Stimulated activated CD8-positive, alpha-beta memory T cell treated with anti-CD3 and anti-CD28 coated beads, Interleukin-4, amount 100 ng/mL, for 1 hour (primary cell): ENCODE measurements around the gene DCLRE1B.

ENCODE experiments used
- DNase-seq, 2 donors: peaks; one replicate each; pipeline ENCODE4 v3.0.0-alpha.2; 2020; ENCODE audit warnings: low read depth in 2 of 2, low spot score in 1 of 2

DCLRE1B gene

GRCh38 chr1:113886417-113887401 lies 18.4 kb upstream of the DCLRE1B start:
- no peak for DNase-seq

GRCh38 chr1:113887402-113888175 lies 17.5 kb upstream of the DCLRE1B start, which contains the start of gene BCL2L15:
TSS of gene BCL2L15 (minus strand) at chr1:113887581. CDS start at chr1:113887375, 206 bp downstream.
- no peak for DNase-seq

DNA sequence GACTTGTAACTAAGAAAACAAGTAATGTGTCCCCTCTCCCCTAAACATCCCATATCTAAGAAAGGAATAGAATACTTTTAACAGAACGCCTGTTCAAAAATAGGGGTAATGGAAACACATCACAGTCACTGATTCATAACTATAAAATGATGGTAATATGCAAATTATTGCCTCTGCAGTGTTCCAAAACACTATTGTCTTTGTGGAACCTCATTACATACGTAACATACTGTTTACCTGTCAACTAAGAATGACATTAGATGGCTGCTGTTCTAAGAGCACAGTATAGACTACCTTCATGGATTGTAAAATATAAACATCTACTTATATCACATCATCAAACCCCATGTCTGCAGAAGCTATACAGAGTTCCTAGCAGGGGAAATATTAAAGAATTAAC lies 14.3 kb upstream of the DCLRE1B start:
- DNase-seq, result no peak

DNA sequence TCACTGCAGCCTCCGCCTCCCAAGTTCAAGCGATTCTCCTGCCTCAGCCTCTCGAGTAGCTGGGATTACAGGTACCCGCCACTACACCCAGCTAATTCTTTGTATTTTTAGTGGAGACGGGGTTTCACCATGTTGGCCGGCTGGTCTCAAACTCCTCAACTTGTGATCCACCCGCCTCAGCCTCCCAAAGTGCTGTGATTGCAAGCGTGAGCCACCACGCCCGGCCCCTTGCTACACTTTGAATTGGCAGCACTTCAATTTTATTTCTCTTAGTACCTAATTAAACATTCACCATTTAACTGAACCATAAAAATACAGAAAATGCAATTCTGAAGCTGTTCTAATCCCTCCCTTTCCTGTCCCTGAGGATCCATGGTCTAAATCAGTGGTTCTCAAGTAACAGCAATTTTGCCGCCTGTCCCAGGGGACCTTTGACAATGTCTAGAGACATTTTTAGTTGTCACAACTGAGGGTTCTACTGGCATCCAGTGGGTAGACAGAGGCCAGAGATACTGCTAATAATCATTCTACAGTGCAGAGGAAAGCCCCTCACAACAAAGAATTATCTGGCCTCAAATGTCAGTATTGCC lies 13.4 kb upstream of the DCLRE1B start:
- no peak for DNase-seq

DNA sequence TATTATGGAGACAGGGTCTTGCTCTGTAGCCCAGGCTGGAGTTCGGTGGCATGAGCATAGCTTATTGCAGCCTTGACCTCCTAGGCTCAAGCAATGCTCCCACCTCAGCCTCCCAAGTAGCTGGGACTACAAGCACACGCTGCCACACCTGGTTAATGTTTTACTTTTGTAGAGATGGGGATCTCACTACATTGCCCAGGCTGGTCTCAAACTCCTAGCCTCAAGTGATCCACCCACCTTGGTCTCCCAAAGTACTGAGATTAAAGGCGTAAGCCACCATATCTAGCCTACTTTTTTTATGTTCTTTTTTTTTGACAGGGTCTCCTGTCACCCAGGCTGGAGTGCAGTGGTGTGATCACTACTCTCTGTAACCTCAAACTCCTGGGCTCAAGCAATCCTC lies 11.9 kb upstream of the DCLRE1B start:
- no peak for DNase-seq

DNA sequence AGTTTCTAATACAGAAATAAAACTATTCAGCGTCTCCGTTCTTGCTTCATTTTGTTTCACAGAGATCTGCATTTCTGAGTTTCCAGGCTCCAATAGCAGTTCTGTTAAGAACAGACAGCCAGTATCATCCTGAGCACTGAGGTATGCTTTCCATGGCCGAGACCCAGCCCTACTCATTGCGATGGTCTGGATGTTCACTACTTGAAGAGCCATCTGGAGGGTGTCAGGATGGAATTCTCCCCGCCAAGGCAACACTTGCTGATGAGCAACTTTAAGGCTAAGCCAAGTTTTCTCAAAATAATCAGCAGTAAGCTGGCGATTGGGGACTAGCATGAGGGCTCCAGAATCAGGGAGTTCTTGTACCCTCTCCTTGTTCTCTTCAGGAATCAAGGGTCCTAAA lies 10.0 kb upstream of the DCLRE1B start:
- no peak for DNase-seq

DNA sequence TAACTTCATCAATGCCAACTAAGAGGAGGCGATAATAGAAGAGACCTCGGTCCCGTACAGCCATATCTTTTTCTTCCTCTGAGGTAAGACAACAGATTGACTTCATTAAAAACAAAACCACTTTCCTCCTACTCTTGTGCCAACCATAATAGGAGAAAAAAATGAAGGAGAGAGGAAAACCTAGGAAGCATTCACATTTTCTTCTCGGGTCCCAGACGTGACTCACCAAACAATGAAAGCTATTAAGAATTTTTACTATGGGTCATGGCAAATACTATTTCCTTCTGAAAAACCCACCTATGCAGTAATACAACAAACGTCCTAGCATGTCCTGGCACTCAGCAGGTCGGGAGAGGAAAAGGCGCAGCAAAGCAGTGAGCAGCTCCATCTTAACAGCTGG lies 9.2 kb upstream of the DCLRE1B start:
- no peak for DNase-seq

GRCh38 chr1:113898241-113898814 lies 6.8 kb upstream of the DCLRE1B start:
- no peak for DNase-seq

DNA sequence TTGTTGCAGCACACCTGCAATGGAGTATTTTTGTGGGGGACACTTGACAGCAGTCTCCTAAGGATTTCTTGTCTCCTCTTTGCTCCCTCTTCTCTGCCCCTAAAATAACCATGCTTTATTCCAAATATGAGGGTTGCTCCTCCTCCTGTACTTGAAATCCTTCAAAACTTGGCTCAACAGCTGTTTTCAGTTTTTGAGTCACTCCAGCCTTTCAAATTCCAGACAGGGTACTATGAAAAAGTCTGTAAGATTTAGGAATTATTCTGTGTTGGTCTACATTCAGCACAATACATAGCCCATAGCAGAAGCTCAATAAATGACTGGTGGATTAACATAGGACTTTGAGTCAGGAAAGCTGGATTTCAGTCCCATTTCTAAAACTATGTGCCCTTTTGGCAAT lies 6.0 kb upstream of the DCLRE1B start:
- DNase-seq, result no peak

DNA sequence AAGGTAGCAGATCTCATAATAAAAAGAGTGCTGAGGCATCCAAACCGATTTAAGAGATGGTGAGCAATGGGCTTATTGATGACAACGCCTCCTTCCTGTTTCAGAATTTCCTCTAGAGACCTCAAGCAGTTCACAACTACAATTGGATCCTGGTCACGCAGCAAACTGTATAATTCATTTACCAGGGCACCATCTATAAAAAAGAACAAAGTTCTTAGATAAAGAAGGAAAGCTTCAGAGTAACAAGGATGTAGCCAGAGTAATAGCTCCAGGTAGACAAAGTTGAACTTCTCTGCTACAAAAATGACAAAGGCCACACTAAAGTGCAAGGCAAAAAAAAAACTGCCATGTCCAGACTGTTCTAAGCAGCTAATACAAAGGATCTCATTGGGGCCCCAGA lies 3.9 kb upstream of the DCLRE1B start:
- no peak for DNase-seq

GRCh38 chr1:113903501-113904292 lies 1.4 kb upstream of the DCLRE1B start:
- DNase-seq, result no peak

GRCh38 chr1:113904293-113904673 lies 843 bp upstream of the DCLRE1B start:
- DNase-seq, result no peak

DNA sequence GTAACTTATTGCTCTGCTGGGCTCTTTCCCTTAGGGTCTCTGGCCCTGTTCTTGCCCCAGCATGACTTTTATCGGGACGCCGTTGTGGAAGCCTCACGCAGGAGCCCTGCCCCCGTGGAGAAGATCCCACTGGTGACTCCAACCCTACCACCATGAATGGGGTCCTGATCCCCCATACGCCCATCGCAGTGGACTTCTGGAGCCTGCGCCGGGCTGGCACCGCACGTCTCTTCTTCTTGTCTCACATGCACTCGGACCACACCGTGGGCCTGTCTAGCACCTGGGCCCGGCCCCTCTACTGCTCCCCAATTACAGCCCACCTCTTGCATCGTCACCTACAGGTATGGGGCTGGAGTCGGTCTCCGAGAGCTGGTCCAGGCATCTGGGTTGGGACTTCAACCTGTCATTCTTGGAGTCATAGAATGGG lies 322 bp downstream of the DCLRE1B start:
- DNase-seq, result no peak

GRCh38 chr1:113912594-113913311 lies 7.6 kb downstream of the DCLRE1B start:
- no peak for DNase-seq

GRCh38 chr1:113913312-113913668 lies 8.2 kb downstream of the DCLRE1B start:
- DNase-seq, result no peak

DNA sequence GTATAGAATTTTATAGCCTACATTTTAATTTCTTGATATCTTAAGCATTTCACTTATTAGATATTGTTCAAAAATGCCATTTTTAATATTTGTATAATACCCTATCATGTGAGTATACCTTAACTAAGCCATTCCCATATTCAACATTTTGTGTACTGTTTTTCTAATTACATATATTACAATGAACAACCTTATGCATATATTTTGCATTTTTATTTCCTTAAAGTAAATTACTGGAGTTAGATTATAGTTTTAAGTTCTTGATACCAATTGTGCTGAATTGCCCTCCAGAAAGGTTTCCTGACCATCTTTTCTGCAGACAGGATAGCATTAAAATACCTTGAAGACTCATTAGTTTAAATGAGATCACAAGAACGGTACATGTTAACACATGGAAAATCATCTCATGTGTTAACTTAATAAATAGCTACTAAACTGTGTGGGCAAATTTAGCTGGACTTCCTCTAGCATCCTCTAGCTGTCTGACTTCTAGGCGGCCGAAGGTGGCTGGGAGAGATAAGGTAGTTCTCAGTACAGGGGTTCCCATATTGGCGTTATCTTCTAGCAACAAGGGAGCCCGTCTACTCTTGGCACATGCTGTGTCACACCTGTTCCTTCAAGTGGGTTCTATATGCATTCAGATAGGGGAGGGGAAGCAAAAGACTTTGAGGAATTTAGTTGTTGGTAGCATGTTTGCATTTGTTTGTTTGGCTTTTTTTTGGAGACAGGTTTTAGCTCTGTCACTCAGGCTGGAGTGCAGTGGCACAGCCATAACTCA lies 8.9 kb downstream of the DCLRE1B start:
- DNase-seq, result no peak

DNA sequence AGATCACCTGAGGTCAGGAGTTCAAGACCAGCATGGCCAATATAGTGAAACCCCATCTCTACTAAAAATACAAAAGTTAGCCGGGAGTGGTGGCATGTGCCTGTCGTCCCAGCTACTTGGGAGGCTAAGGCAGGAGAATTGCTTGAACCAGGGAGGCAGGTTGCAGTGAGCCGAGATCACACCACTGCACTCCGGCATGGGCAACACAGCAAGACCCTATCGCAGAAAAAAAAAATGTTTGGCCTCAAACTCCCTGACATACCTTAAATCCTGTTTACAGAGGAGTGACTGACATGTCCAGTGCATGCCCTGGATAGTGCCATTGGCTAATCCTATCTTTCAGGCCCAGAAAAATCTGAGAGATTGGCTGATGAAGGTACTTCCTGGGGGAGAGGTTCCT lies 11.8 kb downstream of the DCLRE1B start:
- no peak for DNase-seq

- no peak for DNase-seq
Observed at GRCh38 chr1:113917400-113918082, 12.4 kb downstream of the DCLRE1B start.

- no peak for DNase-seq
Observed at GRCh38 chr1:113918243-113918642, 13.1 kb downstream of the DCLRE1B start.
